ELR (cell line): ENCODE data around the gene PARP1.
A peak's percentile ranks its signal among the peaks of the same experiment; 100 is the strongest.

Source experiments
- DNase-seq: peaks from one replicate; pipeline ENCODE4 v3.0.0-alpha.2; 2015; ENCODE audit warnings: low read depth

The PARP1 gene

GRCh38 chr1:226376300-226376699 is 31.6 kb downstream of the PARP1 start:
- no peak for DNase-seq

GRCh38 chr1:226373376-226373775 is 34.5 kb downstream of the PARP1 start:
- DNase-seq = no peak

GRCh38 chr1:226372885-226373284 is 35.0 kb downstream of the PARP1 start:
- no peak for DNase-seq

GRCh38 chr1:226371866-226372490 is 35.9 kb downstream of the PARP1 start:
- no peak for DNase-seq

GRCh38 chr1:226371027-226371694 is 36.7 kb downstream of the PARP1 start:
- DNase-seq = no peak

- DNase-seq = no peak
These were observed 37.6 kb downstream of the PARP1 start for GRCh38 chr1:226370144-226370923.

GRCh38 chr1:226369110-226369509 is 38.8 kb downstream of the PARP1 start:
- no peak for DNase-seq

- DNase-seq = no peak
These were observed 41.6 kb downstream of the PARP1 start for GRCh38 chr1:226366290-226366689.

GRCh38 chr1:226365831-226366231 is 42.1 kb downstream of the PARP1 start:
- DNase-seq = peak; percentile 33

GRCh38 chr1:226364901-226365565 is 42.9 kb downstream of the PARP1 start:
- DNase-seq = no peak

GRCh38 chr1:226364514-226364899 is 43.4 kb downstream of the PARP1 start:
- DNase-seq = no peak

- DNase-seq = no peak
These were observed 43.9 kb downstream of the PARP1 start for GRCh38 chr1:226363801-226364513.

- DNase-seq = no peak
These were observed 44.9 kb downstream of the PARP1 start for GRCh38 chr1:226362891-226363447.

- DNase-seq = no peak
These were observed 45.5 kb downstream of the PARP1 start for GRCh38 chr1:226362361-226362760.

GRCh38 chr1:226360106-226360746 is 47.7 kb downstream of the PARP1 start:
- no peak for DNase-seq

- no peak for DNase-seq
These were observed 50.5 kb downstream of the PARP1 start for GRCh38 chr1:226357416-226357815.

GRCh38 chr1:226355669-226356551 is 52.0 kb downstream of the PARP1 start:
- DNase-seq = no peak

- no peak for DNase-seq
These were observed 52.9 kb downstream of the PARP1 start for GRCh38 chr1:226355016-226355415.

GRCh38 chr1:226353698-226354525 is 54.0 kb downstream of the PARP1 start:
- no peak for DNase-seq
